NB4 (cell line): ENCODE measurements around the gene ANO9.

ENCODE experiments used
- DNase-seq: peaks from one replicate; pipeline ENCODE4 v3.0.0; 2010; ENCODE audit warnings: low read depth
- H3K4me3 ChIP-seq: one replicate; pipeline ENCODE4 v1.5.1; 2011; ENCODE audit warnings: mild to moderate bottlenecking, low read depth, low read length, moderate library complexity
- MAX ChIP-seq: IDR thresholded peaks from 2 replicates; pipeline ENCODE4 v1.6.1; 2011; ENCODE audit warnings: low read depth, low read length
- MYC ChIP-seq: IDR thresholded peaks from 2 replicates; pipeline ENCODE4 v1.6.1; 2011; ENCODE audit warnings: low read depth, low read length
- POLR2A ChIP-seq: IDR thresholded peaks from 2 replicates; pipeline ENCODE4 v1.6.1; 2011; ENCODE audit warnings: mild to moderate bottlenecking; ENCODE audit not compliant: insufficient read length; ENCODE audit errors: extremely low read depth
- TF ChIP-seq, protein P1 (sequence below): IDR thresholded peaks from one replicate; pipeline ENCODE4 v1.5.1; 2012; ENCODE audit warnings: low read depth, low read length

The ANO9 gene

DNA sequence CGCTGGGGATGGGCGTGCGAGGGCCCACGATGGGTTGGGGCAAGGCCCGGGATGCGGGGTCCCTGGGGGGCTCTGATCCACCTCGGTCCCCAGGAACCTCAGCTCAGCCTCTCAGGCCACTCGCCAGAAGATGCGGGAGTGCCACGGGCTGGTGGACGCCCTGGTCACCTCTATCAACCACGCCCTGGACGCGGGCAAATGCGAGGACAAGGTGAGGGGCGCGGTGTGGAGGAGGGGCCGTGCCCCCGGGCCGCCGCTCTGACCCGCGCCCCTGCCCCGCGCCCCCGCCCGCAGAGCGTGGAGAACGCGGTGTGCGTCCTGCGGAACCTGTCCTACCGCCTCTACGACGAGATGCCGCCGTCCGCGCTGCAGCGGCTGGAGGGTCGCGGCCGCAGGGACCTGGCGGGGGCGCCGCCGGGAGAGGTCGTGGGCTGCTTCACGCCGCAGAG lies 41.5 kb downstream of the ANO9 start:
- TF ChIP-seq POLR2A: no peak
- TF ChIP-seq MAX: no peak
- TF ChIP-seq, protein P1, sequence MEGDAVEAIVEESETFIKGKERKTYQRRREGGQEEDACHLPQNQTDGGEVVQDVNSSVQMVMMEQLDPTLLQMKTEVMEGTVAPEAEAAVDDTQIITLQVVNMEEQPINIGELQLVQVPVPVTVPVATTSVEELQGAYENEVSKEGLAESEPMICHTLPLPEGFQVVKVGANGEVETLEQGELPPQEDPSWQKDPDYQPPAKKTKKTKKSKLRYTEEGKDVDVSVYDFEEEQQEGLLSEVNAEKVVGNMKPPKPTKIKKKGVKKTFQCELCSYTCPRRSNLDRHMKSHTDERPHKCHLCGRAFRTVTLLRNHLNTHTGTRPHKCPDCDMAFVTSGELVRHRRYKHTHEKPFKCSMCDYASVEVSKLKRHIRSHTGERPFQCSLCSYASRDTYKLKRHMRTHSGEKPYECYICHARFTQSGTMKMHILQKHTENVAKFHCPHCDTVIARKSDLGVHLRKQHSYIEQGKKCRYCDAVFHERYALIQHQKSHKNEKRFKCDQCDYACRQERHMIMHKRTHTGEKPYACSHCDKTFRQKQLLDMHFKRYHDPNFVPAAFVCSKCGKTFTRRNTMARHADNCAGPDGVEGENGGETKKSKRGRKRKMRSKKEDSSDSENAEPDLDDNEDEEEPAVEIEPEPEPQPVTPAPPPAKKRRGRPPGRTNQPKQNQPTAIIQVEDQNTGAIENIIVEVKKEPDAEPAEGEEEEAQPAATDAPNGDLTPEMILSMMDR: no peak
- TF ChIP-seq MYC: no peak
- DNase-seq: no peak
- no peak overlapping the region for H3K4me3 ChIP-seq

GRCh38 chr11:399731-400211 lies 42.0 kb downstream of the ANO9 start:
- DNase-seq: no peak
- no peak for TF ChIP-seq MYC
- TF ChIP-seq POLR2A: no peak
- H3K4me3 ChIP-seq: no peak overlapping the region

GRCh38 chr11:398826-399225 lies 43.0 kb downstream of the ANO9 start:
- TF ChIP-seq, protein P1: no peak
- TF ChIP-seq MAX (no peak), POLR2A (no peak), MYC (no peak)
- H3K4me3 ChIP-seq: no peak overlapping the region
- no peak for DNase-seq

- TF ChIP-seq MAX (no peak), MYC (no peak), POLR2A (no peak)
- TF ChIP-seq, protein P1: no peak
- H3K4me3 ChIP-seq: no peak overlapping the region
- no peak for DNase-seq
Observed at GRCh38 chr11:396948-397548, 44.8 kb downstream of the ANO9 start.

- no peak for DNase-seq
- TF ChIP-seq POLR2A (no peak), MAX (no peak), MYC (no peak)
- TF ChIP-seq, protein P1: no peak
- H3K4me3 ChIP-seq: no peak overlapping the region
Observed at GRCh38 chr11:396511-396947, 45.3 kb downstream of the ANO9 start.

DNA sequence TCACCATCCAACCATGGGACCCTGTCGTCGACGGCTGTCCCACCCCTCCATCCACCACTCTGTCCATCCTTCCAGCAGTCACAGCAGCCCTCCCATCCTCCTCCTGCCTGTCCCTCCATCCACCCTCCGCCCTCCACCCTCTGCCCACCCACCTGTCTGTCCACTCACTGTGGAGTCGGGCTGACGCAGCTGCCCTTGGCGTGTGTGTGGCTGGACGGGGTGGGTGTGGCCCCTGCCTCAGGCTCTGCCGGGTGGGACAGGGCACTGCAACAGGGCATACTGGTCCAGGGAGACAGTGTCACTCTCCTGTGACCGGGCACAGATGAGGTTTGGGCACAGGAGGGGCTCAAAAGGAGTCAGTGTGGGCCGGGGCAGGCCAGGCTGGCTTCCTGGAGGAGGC lies 45.9 kb downstream of the ANO9 start:
- TF ChIP-seq POLR2A (no peak), MAX (no peak), MYC (no peak)
- TF ChIP-seq, protein P1: no peak
- H3K4me3 ChIP-seq: no peak overlapping the region
- no peak for DNase-seq
